ENCODE measurements around the gene VWA2. TPM values are rescaled to one million over a fixed set of nuclear protein-coding genes. Genes with fewer than 3 reads are reported as not detected.

The VWA2 gene
- polyA plus RNA-seq, 1 donor (not counting 4 experiments of a cell fraction or from before 2014, with no cell fraction given), result 0.41 TPM

GRCh38 chr10:114250716-114251115 lies 11.7 kb downstream of the VWA2 start:
- DNase-seq (ENCODE audit: low read depth, low spot score) (no peak), FAIRE-seq (no peak)
- Histone ChIP-seq H3K9me3 (ENCODE audit: control insufficient read depth, low read depth, low read length) (no peaks in the 10 kb centered on the region), H4K20me1 (ENCODE audit: control insufficient read depth, extremely low read depth, insufficient read depth, low read length) (no peaks in the 10 kb centered on the region), H3K79me2 (ENCODE audit: control insufficient read depth, insufficient read depth, low read length) (no peaks in the 10 kb centered on the region), H3K27ac (ENCODE audit: control insufficient read depth, insufficient read depth, low read length) (no peak overlapping the region), H2AFZ (ENCODE audit: control insufficient read depth, low read length) (no peak overlapping the region), H3K4me2 (ENCODE audit: control insufficient read depth, extremely low read depth, insufficient read depth, low read depth, low read length) (no peak overlapping the region), H3K4me1 (ENCODE audit: control insufficient read depth, extremely low read depth, insufficient read depth, low read length) (peaks cover 19% of the 10 kb centered on the region), H3K4me3 (ENCODE audit: control insufficient read depth in 2 of 3, extremely low read depth in 1 of 3, insufficient read depth in 2 of 3, low read depth in 1 of 3, low read length in 3 of 3) (no peak overlapping the region), H3K9ac (ENCODE audit: control insufficient read depth, extremely low read depth, insufficient read depth, low read length) (no peak overlapping the region), H3K9me1 (ENCODE audit: control insufficient read depth, extremely low read depth, insufficient read depth, low read length) (no peaks in the 10 kb centered on the region), H3K27me3 (ENCODE audit: control insufficient read depth, extremely low read depth, insufficient read depth, low read length) (no peaks in the 10 kb centered on the region), H3K36me3 (ENCODE audit: control insufficient read depth in 2 of 2, extremely low read depth in 1 of 2, insufficient read depth in 2 of 2, low read length in 2 of 2) (no peaks in the 10 kb centered on the region)
- no peak for TF ChIP-seq EZH2 (IDR thresholded peaks at IDR 0.05; ENCODE audit: low read length)
- TF ChIP-seq, protein P1, sequence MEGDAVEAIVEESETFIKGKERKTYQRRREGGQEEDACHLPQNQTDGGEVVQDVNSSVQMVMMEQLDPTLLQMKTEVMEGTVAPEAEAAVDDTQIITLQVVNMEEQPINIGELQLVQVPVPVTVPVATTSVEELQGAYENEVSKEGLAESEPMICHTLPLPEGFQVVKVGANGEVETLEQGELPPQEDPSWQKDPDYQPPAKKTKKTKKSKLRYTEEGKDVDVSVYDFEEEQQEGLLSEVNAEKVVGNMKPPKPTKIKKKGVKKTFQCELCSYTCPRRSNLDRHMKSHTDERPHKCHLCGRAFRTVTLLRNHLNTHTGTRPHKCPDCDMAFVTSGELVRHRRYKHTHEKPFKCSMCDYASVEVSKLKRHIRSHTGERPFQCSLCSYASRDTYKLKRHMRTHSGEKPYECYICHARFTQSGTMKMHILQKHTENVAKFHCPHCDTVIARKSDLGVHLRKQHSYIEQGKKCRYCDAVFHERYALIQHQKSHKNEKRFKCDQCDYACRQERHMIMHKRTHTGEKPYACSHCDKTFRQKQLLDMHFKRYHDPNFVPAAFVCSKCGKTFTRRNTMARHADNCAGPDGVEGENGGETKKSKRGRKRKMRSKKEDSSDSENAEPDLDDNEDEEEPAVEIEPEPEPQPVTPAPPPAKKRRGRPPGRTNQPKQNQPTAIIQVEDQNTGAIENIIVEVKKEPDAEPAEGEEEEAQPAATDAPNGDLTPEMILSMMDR (optimal IDR thresholded peaks at IDR 0.05 in 1 of 3, IDR thresholded peaks at IDR 0.05 in 1 of 3, conservative IDR thresholded peaks at IDR 0.05 in 1 of 3; ENCODE audit: extremely low read depth in 1 of 3, insufficient read depth in 2 of 3, low read length in 3 of 3), result no peak
- dilution Hi-C loops (cut with MboI; ENCODE audit: extremely low pct_ligation_motif_present, low sequenced_read_pairs), result no loop called here

DNA sequence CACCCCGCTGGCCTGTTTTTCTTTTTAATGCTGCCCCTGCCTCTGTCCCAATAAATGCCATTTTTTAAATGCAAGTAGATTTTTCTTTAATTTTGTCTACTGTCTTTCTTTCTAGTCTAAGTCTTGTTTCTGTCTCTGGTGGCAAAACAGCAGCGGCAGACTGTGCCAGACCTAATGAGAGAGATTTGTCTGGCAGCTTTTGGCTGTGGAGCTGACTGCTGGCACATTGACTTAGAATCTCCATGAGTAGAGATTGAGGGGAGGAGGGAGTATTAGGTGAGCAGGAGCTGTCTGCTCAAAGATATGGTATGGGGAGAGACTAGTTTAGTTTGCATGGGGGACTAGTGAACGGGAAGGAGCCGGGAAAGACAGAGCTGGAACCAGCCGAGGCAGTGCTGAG lies 13.0 kb downstream of the VWA2 start:
- no peak for DNase-seq (ENCODE audit: low read depth, low spot score)
- Histone ChIP-seq H3K9me1 (ENCODE audit: control insufficient read depth, extremely low read depth, insufficient read depth, low read length) (no peaks in the 10 kb centered on the region), H3K27ac (ENCODE audit: control insufficient read depth, insufficient read depth, low read length) (no peak overlapping the region), H3K36me3 (ENCODE audit: control insufficient read depth in 2 of 2, extremely low read depth in 1 of 2, insufficient read depth in 2 of 2, low read length in 2 of 2) (no peaks in the 10 kb centered on the region), H3K4me2 (ENCODE audit: control insufficient read depth, extremely low read depth, insufficient read depth, low read depth, low read length) (no peak overlapping the region), H3K9me3 (ENCODE audit: control insufficient read depth, low read depth, low read length) (no peaks in the 10 kb centered on the region), H2AFZ (ENCODE audit: control insufficient read depth, low read length) (no peak overlapping the region), H3K4me3 (ENCODE audit: control insufficient read depth in 2 of 3, extremely low read depth in 1 of 3, insufficient read depth in 2 of 3, low read depth in 1 of 3, low read length in 3 of 3) (no peak overlapping the region), H4K20me1 (ENCODE audit: control insufficient read depth, extremely low read depth, insufficient read depth, low read length) (no peaks in the 10 kb centered on the region), H3K4me1 (ENCODE audit: control insufficient read depth, extremely low read depth, insufficient read depth, low read length) (peaks cover 6% of the 10 kb centered on the region), H3K27me3 (ENCODE audit: control insufficient read depth, extremely low read depth, insufficient read depth, low read length) (no peaks in the 10 kb centered on the region), H3K9ac (ENCODE audit: control insufficient read depth, extremely low read depth, insufficient read depth, low read length) (no peak overlapping the region), H3K79me2 (ENCODE audit: control insufficient read depth, insufficient read depth, low read length) (no peaks in the 10 kb centered on the region)
- FAIRE-seq, result no peak
- dilution Hi-C loops (cut with MboI; ENCODE audit: extremely low pct_ligation_motif_present, low sequenced_read_pairs), result no loop called here
- TF ChIP-seq EZH2 (IDR thresholded peaks at IDR 0.05; ENCODE audit: low read length), result no peak
- TF ChIP-seq, protein P1 (optimal IDR thresholded peaks at IDR 0.05 in 1 of 3, IDR thresholded peaks at IDR 0.05 in 1 of 3, conservative IDR thresholded peaks at IDR 0.05 in 1 of 3; ENCODE audit: extremely low read depth in 1 of 3, insufficient read depth in 2 of 3, low read length in 3 of 3), result no peak

Data from keratinocyte (primary cell).